KMS-11 (cell line): ENCODE measurements around the gene SLC11A1.

Experiments
- H2AFZ ChIP-seq: fragments of 200-600 bp; sonication (generic); 2 replicates; pipeline ENCODE4 v1.6.1; 2016; ENCODE audit warnings: antibody characterized with exemption, mixed run types, low read depth
- H3K27ac ChIP-seq: fragments of 200-600 bp; sonication (generic); 2 replicates; pipeline ENCODE4 v1.6.1; 2016; ENCODE audit warnings: mild to moderate bottlenecking, mixed run types
- H3K27me3 ChIP-seq: fragments of 200-600 bp; sonication (generic); 2 replicates; pipeline ENCODE4 v1.6.1; 2017; ENCODE audit warnings: mild to moderate bottlenecking, low read depth, mixed run types, moderate library complexity; ENCODE audit not compliant: insufficient read depth
- H3K36me3 ChIP-seq: fragments of 200-600 bp; sonication (generic); 2 replicates; pipeline ENCODE4 v1.6.1; 2017; ENCODE audit warnings: mild to moderate bottlenecking, mixed run types; ENCODE audit not compliant: insufficient read depth
- H3K4me1 ChIP-seq: fragments of 200-600 bp; sonication (generic); 2 replicates; pipeline ENCODE4 v1.6.1; 2016; ENCODE audit warnings: mild to moderate bottlenecking, low read depth, mixed run types; ENCODE audit not compliant: poor library complexity, severe bottlenecking
- H3K4me2 ChIP-seq: fragments of 200-600 bp; sonication (generic); 2 replicates; pipeline ENCODE4 v1.7.0; 2016; ENCODE audit warnings: mild to moderate bottlenecking, mixed run types
- H3K4me3 ChIP-seq: fragments of 200-600 bp; sonication (generic); IDR thresholded peaks from 2 replicates; pipeline ENCODE4 v1.6.1; 2017; ENCODE audit warnings: low read depth, low read length, mixed read lengths; ENCODE audit not compliant: insufficient read depth
- H3K79me2 ChIP-seq: fragments of 200-600 bp; sonication (generic); 2 replicates; pipeline ENCODE4 v1.6.1; 2016; ENCODE audit warnings: low read depth, mixed run types; ENCODE audit not compliant: insufficient read depth
- H3K9ac ChIP-seq: fragments of 200-600 bp; sonication (generic); 2 replicates; pipeline ENCODE4 v1.6.1; 2016; ENCODE audit warnings: mild to moderate bottlenecking, mixed run types
- H4K20me1 ChIP-seq: fragments of 200-600 bp; sonication (generic); 2 replicates; pipeline ENCODE4 v1.6.1; 2016; ENCODE audit warnings: mild to moderate bottlenecking, mixed run types; ENCODE audit not compliant: insufficient read depth
- TF ChIP-seq, protein P1 (sequence below): fragments of 200-600 bp; sonication (generic); conservative IDR thresholded peaks from 2 replicates; pipeline ENCODE4 v1.6.1; 2017; ENCODE audit warnings: low read depth, mild to moderate bottlenecking, antibody characterized with exemption, low read length, moderate library complexity, mixed read lengths

The SLC11A1 gene, protein sequence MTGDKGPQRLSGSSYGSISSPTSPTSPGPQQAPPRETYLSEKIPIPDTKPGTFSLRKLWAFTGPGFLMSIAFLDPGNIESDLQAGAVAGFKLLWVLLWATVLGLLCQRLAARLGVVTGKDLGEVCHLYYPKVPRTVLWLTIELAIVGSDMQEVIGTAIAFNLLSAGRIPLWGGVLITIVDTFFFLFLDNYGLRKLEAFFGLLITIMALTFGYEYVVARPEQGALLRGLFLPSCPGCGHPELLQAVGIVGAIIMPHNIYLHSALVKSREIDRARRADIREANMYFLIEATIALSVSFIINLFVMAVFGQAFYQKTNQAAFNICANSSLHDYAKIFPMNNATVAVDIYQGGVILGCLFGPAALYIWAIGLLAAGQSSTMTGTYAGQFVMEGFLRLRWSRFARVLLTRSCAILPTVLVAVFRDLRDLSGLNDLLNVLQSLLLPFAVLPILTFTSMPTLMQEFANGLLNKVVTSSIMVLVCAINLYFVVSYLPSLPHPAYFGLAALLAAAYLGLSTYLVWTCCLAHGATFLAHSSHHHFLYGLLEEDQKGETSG

GRCh38 chr2:218381916-218382366, at the start of gene SLC11A1:
SLC11A1 (plus strand) TSS chr2:218382273; CDS start chr2:218382369, 96 bp downstream.
- TF ChIP-seq, protein P1, sequence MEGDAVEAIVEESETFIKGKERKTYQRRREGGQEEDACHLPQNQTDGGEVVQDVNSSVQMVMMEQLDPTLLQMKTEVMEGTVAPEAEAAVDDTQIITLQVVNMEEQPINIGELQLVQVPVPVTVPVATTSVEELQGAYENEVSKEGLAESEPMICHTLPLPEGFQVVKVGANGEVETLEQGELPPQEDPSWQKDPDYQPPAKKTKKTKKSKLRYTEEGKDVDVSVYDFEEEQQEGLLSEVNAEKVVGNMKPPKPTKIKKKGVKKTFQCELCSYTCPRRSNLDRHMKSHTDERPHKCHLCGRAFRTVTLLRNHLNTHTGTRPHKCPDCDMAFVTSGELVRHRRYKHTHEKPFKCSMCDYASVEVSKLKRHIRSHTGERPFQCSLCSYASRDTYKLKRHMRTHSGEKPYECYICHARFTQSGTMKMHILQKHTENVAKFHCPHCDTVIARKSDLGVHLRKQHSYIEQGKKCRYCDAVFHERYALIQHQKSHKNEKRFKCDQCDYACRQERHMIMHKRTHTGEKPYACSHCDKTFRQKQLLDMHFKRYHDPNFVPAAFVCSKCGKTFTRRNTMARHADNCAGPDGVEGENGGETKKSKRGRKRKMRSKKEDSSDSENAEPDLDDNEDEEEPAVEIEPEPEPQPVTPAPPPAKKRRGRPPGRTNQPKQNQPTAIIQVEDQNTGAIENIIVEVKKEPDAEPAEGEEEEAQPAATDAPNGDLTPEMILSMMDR = no peak
- no peak within 1 kb of the TSS for H3K27ac ChIP-seq
- H3K4me3 ChIP-seq = no peak within 1 kb of the TSS
- no peaks in the 10 kb centered on the region for H3K27me3 ChIP-seq
- no peak within 1 kb of the TSS for H3K4me2 ChIP-seq
- H4K20me1 ChIP-seq = no peaks in the 10 kb centered on the region
- H3K36me3 ChIP-seq = no peaks in the 10 kb centered on the region
- H3K4me1 ChIP-seq = no peaks in the 10 kb centered on the region
- H3K9ac ChIP-seq = no peak within 1 kb of the TSS
- no peak within 1 kb of the TSS for H2AFZ ChIP-seq
- H3K79me2 ChIP-seq = no peaks in the 10 kb centered on the region

GRCh38 chr2:218332288-218332687, 49.8 kb upstream of the SLC11A1 start:
- no peaks in the 10 kb centered on the region for H4K20me1 ChIP-seq
- H3K36me3 ChIP-seq = no peaks in the 10 kb centered on the region
- H2AFZ ChIP-seq = no peak overlapping the region
- no peak overlapping the region for H3K9ac ChIP-seq
- H3K27ac ChIP-seq = no peak overlapping the region
- H3K4me2 ChIP-seq = no peak overlapping the region
- H3K79me2 ChIP-seq = no peaks in the 10 kb centered on the region
- peaks cover 11% of the 10 kb centered on the region for H3K4me1 ChIP-seq
- no peaks in the 10 kb centered on the region for H3K27me3 ChIP-seq
- no peak overlapping the region for H3K4me3 ChIP-seq
- TF ChIP-seq, protein P1 = no peak

DNA sequence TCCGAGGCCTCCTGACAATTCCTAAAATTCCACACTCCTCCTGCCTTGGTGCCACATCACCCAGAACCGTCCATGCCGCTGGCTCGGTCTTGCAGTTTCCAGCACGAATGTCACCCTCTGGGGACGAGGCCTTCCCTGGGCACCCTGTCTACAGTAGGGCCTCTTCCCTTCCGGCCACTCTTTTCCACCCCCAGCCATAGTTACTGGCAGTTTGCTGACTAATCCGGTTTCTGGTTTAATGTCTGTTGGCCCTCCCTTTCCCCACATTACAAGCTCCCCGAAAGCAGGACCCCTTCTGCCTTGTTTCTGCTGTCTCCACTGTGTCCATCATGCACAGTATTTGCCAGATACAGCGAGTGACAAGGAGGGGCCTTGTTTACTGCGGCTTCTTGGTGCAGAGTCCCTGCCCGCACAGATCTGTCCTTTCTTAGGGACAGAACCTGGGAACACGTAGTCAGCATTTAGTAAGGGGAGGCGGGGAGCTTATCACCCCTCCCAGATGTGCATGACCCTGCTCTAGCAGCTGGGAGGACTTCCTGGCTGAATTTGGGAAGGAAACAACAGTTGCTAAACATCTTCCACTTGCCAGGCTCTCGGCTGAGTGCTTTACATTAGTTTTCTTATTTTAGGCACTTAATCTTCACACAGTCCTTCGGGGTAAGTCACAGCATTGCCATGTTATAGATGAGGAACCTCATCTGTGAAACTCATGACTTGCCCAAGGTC, 49.0 kb upstream of the SLC11A1 start:
- no peak overlapping the region for H3K4me3 ChIP-seq
- TF ChIP-seq, protein P1 = no peak
- H3K27me3 ChIP-seq = no peaks in the 10 kb centered on the region
- no peak overlapping the region for H2AFZ ChIP-seq
- H3K36me3 ChIP-seq = no peaks in the 10 kb centered on the region
- H4K20me1 ChIP-seq = no peaks in the 10 kb centered on the region
- no peak overlapping the region for H3K27ac ChIP-seq
- no peak overlapping the region for H3K4me2 ChIP-seq
- H3K79me2 ChIP-seq = no peaks in the 10 kb centered on the region
- H3K4me1 ChIP-seq = peaks cover 11% of the 10 kb centered on the region
- H3K9ac ChIP-seq = no peak overlapping the region

GRCh38 chr2:218334531-218334930, 47.5 kb upstream of the SLC11A1 start:
- no peak overlapping the region for H3K9ac ChIP-seq
- H4K20me1 ChIP-seq = no peaks in the 10 kb centered on the region
- H3K4me1 ChIP-seq = peaks cover 9% of the 10 kb centered on the region
- H3K4me3 ChIP-seq = no peak overlapping the region
- TF ChIP-seq, protein P1 = no peak
- no peak overlapping the region for H2AFZ ChIP-seq
- no peak overlapping the region for H3K27ac ChIP-seq
- H3K4me2 ChIP-seq = no peak overlapping the region
- H3K79me2 ChIP-seq = no peaks in the 10 kb centered on the region
- H3K27me3 ChIP-seq = no peaks in the 10 kb centered on the region
- no peaks in the 10 kb centered on the region for H3K36me3 ChIP-seq
